ENCODE measurements around the gene FBXO3.
"Not testable (repeated sequence)": the region's sequence is repeated elsewhere in the genome, so short reads cannot be mapped to it uniquely, and the experiment has no call there.

FBXO3 gene

GRCh38 chr11:33773987-33774735 lies at the start of gene FBXO3:
Gene FBXO3 (minus strand): TSS chr11:33774520. CDS start chr11:33774497, 23 bp downstream.
- peak; percentile 75 for DNase-seq

GRCh38 chr11:33822981-33823380 lies 48.7 kb upstream of the FBXO3 start:
- DNase-seq, result not testable (repeated sequence)

- DNase-seq, result no peak
Observed at GRCh38 chr11:33819278-33820035, 45.1 kb upstream of the FBXO3 start.

GRCh38 chr11:33808228-33808828 lies 34.0 kb upstream of the FBXO3 start:
- DNase-seq, result peak; percentile 69

- DNase-seq, result no peak
Observed at GRCh38 chr11:33804471-33804870, 30.2 kb upstream of the FBXO3 start.

GRCh38 chr11:33802194-33802950 lies 28.1 kb upstream of the FBXO3 start:
- DNase-seq, result peak; percentile 50

- no peak for DNase-seq
Observed at GRCh38 chr11:33801821-33802193, 27.5 kb upstream of the FBXO3 start.

GRCh38 chr11:33797879-33798278 lies 23.6 kb upstream of the FBXO3 start:
- no peak for DNase-seq

GRCh38 chr11:33790040-33790439 lies 15.7 kb upstream of the FBXO3 start:
- DNase-seq, result no peak

GRCh38 chr11:33788095-33788494 lies 13.8 kb upstream of the FBXO3 start:
- DNase-seq, result not testable (repeated sequence)

GRCh38 chr11:33787076-33787475 lies 12.8 kb upstream of the FBXO3 start:
- no peak for DNase-seq

GRCh38 chr11:33785609-33786008 lies 11.3 kb upstream of the FBXO3 start:
- no peak for DNase-seq

GRCh38 chr11:33779849-33780528 lies 5.7 kb upstream of the FBXO3 start:
- no peak for DNase-seq

GRCh38 chr11:33778675-33779074 lies 4.4 kb upstream of the FBXO3 start:
- DNase-seq, result no peak

GRCh38 chr11:33777906-33778305 lies 3.6 kb upstream of the FBXO3 start:
- no peak for DNase-seq

- no peak for DNase-seq
Observed at GRCh38 chr11:33775832-33776470, 1.6 kb upstream of the FBXO3 start.

GRCh38 chr11:33775467-33775807 lies 1.1 kb upstream of the FBXO3 start:
- DNase-seq, result no peak

GRCh38 chr11:33774736-33775466 lies 581 bp upstream of the FBXO3 start:
- DNase-seq, result no peak

- no peak for DNase-seq
Observed at GRCh38 chr11:33773404-33773986, 825 bp downstream of the FBXO3 start.

- DNase-seq, result no peak
Observed at GRCh38 chr11:33772870-33773269, 1.4 kb downstream of the FBXO3 start.

- no peak for DNase-seq
Observed at GRCh38 chr11:33772300-33772699, 2.0 kb downstream of the FBXO3 start.
